Heart left ventricle (tissue), 16 donors: ENCODE results near the gene NCR3LG1. TPM values are rescaled to one million over a fixed set of nuclear protein-coding genes. Genes with fewer than 3 reads are reported as not detected.
A peak's percentile ranks its signal among the peaks of the same experiment; 100 is the strongest.

Experiments used
- ATAC-seq, 4 donors: fragments of 200-7000 bp; cut with Tn5 transposase; one replicate each; pipeline ENCODE4 v1.9.1; 2020 to 2022; ENCODE audit warnings: moderate library complexity in 4 of 4, mild to moderate bottlenecking in 3 of 4, moderate number of reproducible peaks in 1 of 4
- DNase-seq, 5 donors: peaks; one replicate each; pipeline ENCODE4 v3.0.0-alpha.2; 2020
- H3K27ac ChIP-seq, 12 donors: fragments of 200-600 bp; sonication (generic) in 4 of 12; one replicate each; pipeline versions ENCODE4 v1.5.0 to v1.8.0; 2016 to 2022; ENCODE audit warnings: mild to moderate bottlenecking in 2 of 12
- H3K27me3 ChIP-seq, 9 donors: fragments of 200-600 bp; sonication (generic) in 2 of 9; one replicate each; pipeline versions ENCODE4 v1.5.1 to v1.8.0; 2016 to 2022; ENCODE audit warnings: mild to moderate bottlenecking in 3 of 9
- H3K36me3 ChIP-seq, 9 donors: fragments of 200-600 bp; sonication (generic) in 2 of 9; one replicate each; pipeline versions ENCODE4 v1.5.0 to v1.8.0; 2018 to 2022; ENCODE audit warnings: mild to moderate bottlenecking in 2 of 9
- H3K4me1 ChIP-seq, 12 donors: fragments of 200-600 bp; sonication (generic) in 4 of 12; one replicate each; pipeline versions ENCODE4 v1.5.0 to v1.8.0; 2016 to 2022; ENCODE audit warnings: mild to moderate bottlenecking in 3 of 12
- H3K4me3 ChIP-seq, 12 donors: fragments of 200-600 bp; sonication (generic) in 4 of 12; one replicate each; pipeline versions ENCODE4 v1.5.0 to v1.8.0; 2017 to 2022; ENCODE audit warnings: mild to moderate bottlenecking in 9 of 12, moderate library complexity in 4 of 12
- H3K9me3 ChIP-seq, 12 donors: fragments of 200-600 bp; sonication (generic) in 4 of 12; one replicate each; pipeline versions ENCODE4 v1.5.0 to v1.8.0; 2016 to 2022; ENCODE audit warnings: mild to moderate bottlenecking in 1 of 12
- CTCF ChIP-seq, 12 donors: fragments of 200-600 bp; sonication (generic) in 4 of 12; IDR thresholded peaks; one replicate each; pipeline versions ENCODE4 v1.5.0 to v1.8.0; 2018 to 2022; ENCODE audit warnings: antibody characterized with exemption in 12 of 12, mild to moderate bottlenecking in 5 of 12
- POLR2A ChIP-seq, 2 donors: fragments of 450-650 bp; IDR thresholded peaks; one replicate each; pipeline ENCODE4 v1.6.1; 2017; ENCODE audit warnings: antibody characterized with exemption in 2 of 2, mild to moderate bottlenecking in 2 of 2, moderate library complexity in 2 of 2
- WGBS, 4 donors: extraction: QIAGEN DNeasy Blood & Tissue Kit in 2 of 4; methylation state at CpG; one replicate each; pipeline versions ENCODE4 v1.1.5 to v1.1.7; 2013 to 2018; 5-methylcytosine and 5-hydroxymethylcytosine counted together
- intact Hi-C, 10 donors: fragments of 100-400 bp; cut with DNase I; formaldehyde crosslinking; loops; one replicate each; pipeline versions ENCODE4 v1.11.1 to v1.14.2; 2022
- polyA plus RNA-seq, 2 donors: library from polyadenylated mRNA; stranded (reverse); fragments of 200-250 nt; gene quantifications; one replicate each; pipeline ENCODE4 v1.2.3, GENCODE V29; 2013
- total RNA-seq, 9 donors: library from RNA; depleted of rRNA in 2 of 9; stranded (reverse); fragments of >200 nt in 2 of 9; fragmentation: NEBNext Ultra II Directional in 3 of 9; extraction: Animal tissue kit (Norgen Biotek cat#: 25700) in 3 of 9; gene quantifications; one replicate each; pipeline versions ENCODE4 v1.1.0 to v1.2.4, GENCODE V29; 2016 to 2023
- donor health status: ischemic (EF 13 %, LVEDD 7.1; RV severe dilation, severe dysfunction).
- donor health status: healthy with polysubstance abuse.
- donor health status: DM: no; HTN: yes; CAD: no.
- donor health status: DM: no; HTN: no; CAD: no.
- donor health status: ischemic (EF 25% LVEDD 6.9; RV normal size, moderate dysfunction).
- donor health status: ischemic (EF 25% LVEDD 5.7; RV mildly dilated, moderate dysfunction).
- donor health status: healthy.
- donor health status: DM: yes; HTN: yes; CAD: no.
- donor health status: ischemic (EF 35%, LVEDD 5.7; RV mildly dilated, moderate dysfunction).
- donor health status: nonischemic (EF 11% LVEDD 7.7; RV severe dilation, severe dysfunction).
- donor health status: DM: yes; HTN: yes; CAD: no.
- donor health status: PGD.
- donor health status: ischemic (EF 29% LVEDD 5.4; RV normal size, mild dysfunction).
- donor health status: nonischemic (EF 23%, LVEDD 6.1; RV moderate dilation, normal function).

Gene NCR3LG1
- total and polyA plus RNA-seq, 11 donors = 0.27 to 4.0 (median 1.4) TPM

- no peaks in the 10 kb centered on the region for H3K36me3 ChIP-seq
- peaks cover 0 to 40% (median 13%) of the 10 kb centered on the region in 12 donors for H3K4me1 ChIP-seq
- peaks cover 0 to 15% (median 0%) of the 10 kb centered on the region in 9 donors for H3K27me3 ChIP-seq
- H3K4me3 ChIP-seq = no peak overlapping the region
- no peak for TF ChIP-seq POLR2A (IDR thresholded peaks at IDR 0.05)
- no peak for TF ChIP-seq CTCF (IDR thresholded peaks at IDR 0.05)
- H3K9me3 ChIP-seq = no peaks in the 10 kb centered on the region
- 72 to 94% (median 92%) methylated on average over 6 to 20 of the region's 20 CpGs for WGBS, 4 donors
- intact Hi-C loops = loop anchor here in 2 of 10 donors (2.0 kb wide), 1 partner anchor 117 kb away; no protein-coding TSS in a partner anchor
- no peak for DNase-seq
- ATAC-seq = no peak
- peak overlapping the region in 1 of 12 donors; percentile 77 for H3K27ac ChIP-seq
These were observed 36.2 kb downstream of the NCR3LG1 start for GRCh38 chr11:17387811-17388210.

GRCh38 chr11:17388609-17389210 lies 37.1 kb downstream of the NCR3LG1 start, which contains the start of gene KCNJ11:
KCNJ11 (minus strand) TSS chr11:17388659; CDS start chr11:17388091, 568 bp downstream.
- no peaks in the 10 kb centered on the region for H3K36me3 ChIP-seq
- no peaks in the 10 kb centered on the region for H3K9me3 ChIP-seq
- WGBS, 4 donors = 2 to 5% (median 4%) methylated on average over 32 to 53 of the region's 53 CpGs
- intact Hi-C loops = loop anchor here in 1 of 10 donors (1.0 kb wide), 1 partner anchor 116 kb away; no protein-coding TSS in a partner anchor
- ATAC-seq = peak in 2 of 4 donors; percentile 7 to 30
- peaks cover 0 to 39% (median 11%) of the 10 kb centered on the region in 12 donors for H3K4me1 ChIP-seq
- H3K27ac ChIP-seq = peak within 1 kb of the TSS in 10 of 12 donors; percentile 8 to 77 (median 50)
- TF ChIP-seq CTCF (IDR thresholded peaks at IDR 0.05) (no peak), POLR2A (IDR thresholded peaks at IDR 0.05) (no peak)
- peak in 1 of 5 donors; percentile 27 for DNase-seq
- peak within 1 kb of the TSS; percentile 15 to 68 (median 56) for H3K4me3 ChIP-seq
- peaks cover 0 to 15% (median 0%) of the 10 kb centered on the region in 9 donors for H3K27me3 ChIP-seq

- peak overlapping the region; percentile 15 to 68 (median 56) for H3K4me3 ChIP-seq
- peak; percentile 67 to 84 (median 75) for DNase-seq
- intact Hi-C loops = loop anchor here in 1 of 10 donors (1.0 kb wide), 1 partner anchor 115 kb away; no protein-coding TSS in a partner anchor
- TF ChIP-seq POLR2A (IDR thresholded peaks at IDR 0.05) = no peak
- TF ChIP-seq CTCF (IDR thresholded peaks at IDR 0.05) = peak; percentile 48 to 90 (median 78)
- H3K27ac ChIP-seq = peak overlapping the region in 10 of 12 donors; percentile 8 to 77 (median 50)
- H3K4me1 ChIP-seq = peaks cover 0 to 36% (median 10%) of the 10 kb centered on the region in 12 donors
- ATAC-seq = peak; percentile 19 to 76 (median 59)
- no peaks in the 10 kb centered on the region for H3K36me3 ChIP-seq
- 2 to 6% (median 5%) methylated on average over 38 to 55 of the region's 55 CpGs for WGBS, 4 donors
- peaks cover 0 to 15% (median 0%) of the 10 kb centered on the region in 9 donors for H3K27me3 ChIP-seq
- H3K9me3 ChIP-seq = no peaks in the 10 kb centered on the region
These were observed 37.8 kb downstream of the NCR3LG1 start for GRCh38 chr11:17389211-17389956.
